Heart left ventricle (tissue), 16 donors: ENCODE results near the gene FN3K. TPM values are rescaled to one million over a fixed set of nuclear protein-coding genes. Genes with fewer than 3 reads are reported as not detected.

Experiments used
- ATAC-seq, 4 donors: fragments of 200-7000 bp; cut with Tn5 transposase; one replicate each; pipeline ENCODE4 v1.9.1; 2020 to 2022; ENCODE audit warnings: moderate library complexity in 4 of 4, mild to moderate bottlenecking in 3 of 4, moderate number of reproducible peaks in 1 of 4
- DNase-seq, 5 donors: peaks; one replicate each; pipeline ENCODE4 v3.0.0-alpha.2; 2020
- H3K27ac ChIP-seq, 12 donors: fragments of 200-600 bp; sonication (generic) in 4 of 12; one replicate each; pipeline versions ENCODE4 v1.5.0 to v1.8.0; 2016 to 2022; ENCODE audit warnings: mild to moderate bottlenecking in 2 of 12
- H3K27me3 ChIP-seq, 9 donors: fragments of 200-600 bp; sonication (generic) in 2 of 9; one replicate each; pipeline versions ENCODE4 v1.5.1 to v1.8.0; 2016 to 2022; ENCODE audit warnings: mild to moderate bottlenecking in 3 of 9
- H3K36me3 ChIP-seq, 9 donors: fragments of 200-600 bp; sonication (generic) in 2 of 9; one replicate each; pipeline versions ENCODE4 v1.5.0 to v1.8.0; 2018 to 2022; ENCODE audit warnings: mild to moderate bottlenecking in 2 of 9
- H3K4me1 ChIP-seq, 12 donors: fragments of 200-600 bp; sonication (generic) in 4 of 12; one replicate each; pipeline versions ENCODE4 v1.5.0 to v1.8.0; 2016 to 2022; ENCODE audit warnings: mild to moderate bottlenecking in 3 of 12
- H3K4me3 ChIP-seq, 12 donors: fragments of 200-600 bp; sonication (generic) in 4 of 12; one replicate each; pipeline versions ENCODE4 v1.5.0 to v1.8.0; 2017 to 2022; ENCODE audit warnings: mild to moderate bottlenecking in 9 of 12, moderate library complexity in 4 of 12
- H3K9me3 ChIP-seq, 12 donors: fragments of 200-600 bp; sonication (generic) in 4 of 12; one replicate each; pipeline versions ENCODE4 v1.5.0 to v1.8.0; 2016 to 2022; ENCODE audit warnings: mild to moderate bottlenecking in 1 of 12
- POLR2A ChIP-seq, 2 donors: fragments of 450-650 bp; IDR thresholded peaks; one replicate each; pipeline ENCODE4 v1.6.1; 2017; ENCODE audit warnings: antibody characterized with exemption in 2 of 2, mild to moderate bottlenecking in 2 of 2, moderate library complexity in 2 of 2
- WGBS, 4 donors: extraction: QIAGEN DNeasy Blood & Tissue Kit in 2 of 4; methylation state at CpG; one replicate each; pipeline versions ENCODE4 v1.1.5 to v1.1.7; 2013 to 2018; 5-methylcytosine and 5-hydroxymethylcytosine counted together
- intact Hi-C, 10 donors: fragments of 100-400 bp; cut with DNase I; formaldehyde crosslinking; loops; one replicate each; pipeline versions ENCODE4 v1.11.1 to v1.14.2; 2022
- long read RNA-seq, 3 donors: library from polyadenylated mRNA; unstranded; transcript quantifications; one replicate each; pipeline ENCODE4 v2.0.0, GENCODE V29; 2020 to 2021
- polyA plus RNA-seq, 2 donors: library from polyadenylated mRNA; stranded (reverse); fragments of 200-250 nt; gene quantifications; one replicate each; pipeline ENCODE4 v1.2.3, GENCODE V29; 2013
- total RNA-seq, 9 donors: library from RNA; depleted of rRNA in 2 of 9; stranded (reverse); fragments of >200 nt in 2 of 9; fragmentation: NEBNext Ultra II Directional in 3 of 9; extraction: Animal tissue kit (Norgen Biotek cat#: 25700) in 3 of 9; gene quantifications; one replicate each; pipeline versions ENCODE4 v1.1.0 to v1.2.4, GENCODE V29; 2016 to 2023
- TF ChIP-seq, protein P1 (sequence below), 12 donors: fragments of 200-600 bp; sonication (generic) in 4 of 12; IDR thresholded peaks; one replicate each; pipeline versions ENCODE4 v1.5.0 to v1.8.0; 2018 to 2022; ENCODE audit warnings: antibody characterized with exemption in 12 of 12, mild to moderate bottlenecking in 5 of 12
- donor health status: ischemic (EF 13 %, LVEDD 7.1; RV severe dilation, severe dysfunction).
- donor health status: healthy with polysubstance abuse.
- donor health status: DM: no; HTN: yes; CAD: no.
- donor health status: DM: no; HTN: no; CAD: no.
- donor health status: ischemic (EF 25% LVEDD 6.9; RV normal size, moderate dysfunction).
- donor health status: ischemic (EF 25% LVEDD 5.7; RV mildly dilated, moderate dysfunction).
- donor health status: healthy.
- donor health status: DM: yes; HTN: yes; CAD: no.
- donor health status: ischemic (EF 35%, LVEDD 5.7; RV mildly dilated, moderate dysfunction).
- donor health status: nonischemic (EF 11% LVEDD 7.7; RV severe dilation, severe dysfunction).
- donor health status: DM: yes; HTN: yes; CAD: no.
- donor health status: PGD.
- donor health status: ischemic (EF 29% LVEDD 5.4; RV normal size, mild dysfunction).
- donor health status: nonischemic (EF 23%, LVEDD 6.1; RV moderate dilation, normal function).

Gene FN3K
- total RNA-seq: 100 to 1,000 TPM in 3 of 9 donors, 10 to 100 TPM in 6; 15.5 to 121 (median 69.4) TPM
- polyA plus RNA-seq: 100 to 1,000 TPM in 1 of 2 donors, 10 to 100 TPM in 1; 44.7 to 102 TPM
- long read RNA-seq, donor 1, partial matches to known transcripts: 1 of 3 reads
- long read RNA-seq, donor 1, other reads (novel, unspliced or antisense): 2 of 3 reads
- long read RNA-seq, donor 2, partial matches to known transcripts: 1 of 3 reads
- long read RNA-seq, donor 2, other reads (novel, unspliced or antisense): 2 of 3 reads
- long read RNA-seq, donor 3, partial matches to known transcripts: 1 of 4 reads
- long read RNA-seq, donor 3, other reads (novel, unspliced or antisense): 3 of 4 reads

DNA sequence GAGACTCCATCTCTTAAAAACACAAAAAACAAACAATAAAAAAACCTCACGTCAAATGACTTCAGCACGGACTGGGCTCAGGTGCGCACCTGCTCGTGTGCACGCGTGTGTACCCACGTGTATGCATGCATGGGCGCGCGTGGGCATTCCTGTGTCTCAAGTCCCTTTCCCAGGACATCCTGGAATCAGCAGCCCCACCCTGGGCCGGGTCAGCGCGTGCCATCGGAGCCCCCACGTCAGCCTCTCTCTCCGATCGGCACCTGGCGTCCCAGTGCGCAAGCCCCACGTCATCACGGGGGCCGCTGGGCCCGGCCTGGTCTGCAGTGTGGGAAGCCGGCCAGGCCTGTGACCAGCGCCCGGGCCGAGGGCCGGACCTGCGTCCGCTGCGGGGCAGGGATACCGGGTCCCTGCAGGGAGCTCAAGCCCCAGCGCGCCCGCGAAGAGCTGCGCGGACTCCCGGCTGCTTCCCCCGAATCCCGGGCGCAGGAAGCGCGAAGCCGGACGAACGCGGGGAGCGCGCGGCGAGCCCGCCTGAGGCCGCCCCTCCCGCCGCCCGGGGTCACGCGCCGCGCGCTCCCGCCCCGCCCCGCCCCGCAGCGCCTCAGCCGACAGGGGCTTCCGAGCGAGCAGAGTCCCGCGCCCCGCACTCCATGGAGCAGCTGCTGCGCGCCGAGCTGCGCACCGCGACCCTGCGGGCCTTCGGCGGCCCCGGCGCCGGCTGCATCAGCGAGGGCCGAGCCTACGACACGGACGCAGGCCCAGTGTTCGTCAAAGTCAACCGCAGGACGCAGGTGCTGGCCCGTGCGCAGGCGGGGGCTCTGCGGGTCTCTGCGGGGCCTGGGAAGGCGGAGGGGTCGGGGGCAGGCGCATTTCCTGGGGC is at the start of gene FN3K:
FN3K (plus strand) TSS at position 629 of the 880 bp plus-strand sequence; CDS start at position 651, 22 bp downstream.
- peak within 1 kb of the TSS; percentile 43 to 95 (median 81) for H3K4me3 ChIP-seq
- peak within 1 kb of the TSS; percentile 80 to 98 (median 94) for H3K27ac ChIP-seq
- TF ChIP-seq POLR2A (IDR thresholded peaks at IDR 0.05): peak in 1 of 2 donors; percentile 55
- TF ChIP-seq, protein P1, sequence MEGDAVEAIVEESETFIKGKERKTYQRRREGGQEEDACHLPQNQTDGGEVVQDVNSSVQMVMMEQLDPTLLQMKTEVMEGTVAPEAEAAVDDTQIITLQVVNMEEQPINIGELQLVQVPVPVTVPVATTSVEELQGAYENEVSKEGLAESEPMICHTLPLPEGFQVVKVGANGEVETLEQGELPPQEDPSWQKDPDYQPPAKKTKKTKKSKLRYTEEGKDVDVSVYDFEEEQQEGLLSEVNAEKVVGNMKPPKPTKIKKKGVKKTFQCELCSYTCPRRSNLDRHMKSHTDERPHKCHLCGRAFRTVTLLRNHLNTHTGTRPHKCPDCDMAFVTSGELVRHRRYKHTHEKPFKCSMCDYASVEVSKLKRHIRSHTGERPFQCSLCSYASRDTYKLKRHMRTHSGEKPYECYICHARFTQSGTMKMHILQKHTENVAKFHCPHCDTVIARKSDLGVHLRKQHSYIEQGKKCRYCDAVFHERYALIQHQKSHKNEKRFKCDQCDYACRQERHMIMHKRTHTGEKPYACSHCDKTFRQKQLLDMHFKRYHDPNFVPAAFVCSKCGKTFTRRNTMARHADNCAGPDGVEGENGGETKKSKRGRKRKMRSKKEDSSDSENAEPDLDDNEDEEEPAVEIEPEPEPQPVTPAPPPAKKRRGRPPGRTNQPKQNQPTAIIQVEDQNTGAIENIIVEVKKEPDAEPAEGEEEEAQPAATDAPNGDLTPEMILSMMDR (IDR thresholded peaks at IDR 0.05): no peak
- intact Hi-C loops: no loop called here
- H3K4me1 ChIP-seq: peaks cover 0 to 31% (median 9%) of the 10 kb centered on the region in 12 donors
- H3K36me3 ChIP-seq: peaks cover 0 to 30% (median 11%) of the 10 kb centered on the region in 9 donors
- WGBS, 4 donors: 3 to 28% (median 6%) methylated on average over 14 to 101 of the region's 101 CpGs
- DNase-seq (peak; percentile 75 to 81 (median 80)), ATAC-seq (peak in 3 of 4 donors; percentile 46 to 64 (median 58))
- no peaks in the 10 kb centered on the region for H3K27me3 ChIP-seq
- H3K9me3 ChIP-seq: peaks cover 0 to 11% (median 0%) of the 10 kb centered on the region in 12 donors

DNA sequence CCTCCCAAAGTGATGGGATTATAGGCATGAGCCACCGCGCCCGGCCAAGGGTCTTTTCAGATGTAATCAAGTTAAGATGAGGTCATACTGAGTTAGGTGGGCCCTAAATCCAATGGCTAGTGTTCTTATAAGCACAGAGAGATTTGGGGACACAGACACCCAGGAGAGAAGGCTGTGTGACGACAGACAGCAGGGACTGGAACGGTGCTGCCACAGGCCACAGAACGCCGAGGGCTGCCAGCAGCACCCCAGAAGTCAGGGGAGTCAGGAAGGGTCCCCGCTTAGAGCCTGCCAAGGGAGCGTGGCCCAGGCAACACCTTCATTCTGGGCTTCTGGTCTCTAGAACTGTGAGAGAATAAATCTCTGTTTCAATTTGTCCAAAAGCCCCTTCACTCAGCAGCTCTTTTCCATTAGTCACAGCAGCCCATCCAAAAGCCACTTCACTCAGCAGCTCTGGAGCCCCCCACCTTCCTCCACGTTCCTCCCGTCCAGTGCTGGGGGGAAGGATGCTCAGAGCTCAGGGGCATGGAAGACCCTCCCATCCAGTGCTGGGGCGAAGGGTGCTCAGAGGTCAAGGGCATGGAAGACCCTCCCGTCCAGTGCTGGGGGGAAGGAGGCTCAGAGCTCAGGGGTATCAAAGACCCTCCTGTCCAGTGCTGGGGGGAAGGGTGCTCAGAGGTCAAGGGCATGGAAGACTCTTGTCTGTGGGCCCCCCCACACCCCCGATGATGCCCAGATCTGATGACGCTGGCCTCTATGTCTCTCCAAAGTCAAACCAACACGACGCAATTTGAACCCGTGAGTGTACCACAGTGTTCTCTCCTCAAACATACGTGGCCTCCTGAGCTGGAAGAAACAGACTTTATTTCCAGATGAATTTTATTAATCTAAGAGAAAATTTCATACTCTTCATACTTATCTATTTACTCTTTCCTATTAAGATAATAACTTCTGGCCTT is 48.8 kb upstream of the FN3K start:
- peak overlapping the region in 7 of 12 donors; percentile 8 to 86 (median 32) for H3K27ac ChIP-seq
- ATAC-seq: peak in 2 of 4 donors; percentile 28 to 36

DNA sequence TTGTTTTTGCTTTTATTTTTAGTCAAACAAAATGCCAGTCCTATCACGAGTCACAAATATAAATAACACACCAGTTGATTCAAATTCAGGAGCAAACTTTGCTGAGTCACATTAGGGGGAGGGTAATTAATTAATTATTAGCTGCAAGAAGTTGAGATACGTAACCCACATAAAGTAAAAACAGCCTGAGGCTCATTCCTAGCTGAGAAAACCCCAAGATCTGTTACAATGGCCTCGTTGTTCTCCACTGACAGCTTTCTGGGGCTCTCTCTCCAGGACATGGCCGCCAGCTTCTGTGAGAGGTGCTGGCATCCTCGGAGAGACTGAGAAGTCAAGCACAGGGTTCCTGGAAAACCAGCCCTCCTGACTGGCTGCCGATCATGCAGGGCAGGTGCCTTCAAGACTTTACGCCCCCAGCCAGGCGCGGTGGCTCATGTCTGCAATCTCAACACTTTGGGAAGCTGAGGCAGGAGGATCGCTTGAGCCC is 48.0 kb upstream of the FN3K start:
- no peaks in the 10 kb centered on the region for H3K27me3 ChIP-seq
- peaks cover 0 to 1% (median 0%) of the 10 kb centered on the region in 12 donors for H3K9me3 ChIP-seq
- peak overlapping the region in 8 of 12 donors; percentile 1 to 86 (median 31) for H3K27ac ChIP-seq
- H3K4me1 ChIP-seq: peaks cover 0 to 15% (median 0%) of the 10 kb centered on the region in 12 donors
- DNase-seq: peak in 1 of 5 donors; percentile 42
- peaks cover 0 to 8% (median 0%) of the 10 kb centered on the region in 9 donors for H3K36me3 ChIP-seq
- no peak overlapping the region for H3K4me3 ChIP-seq
- 77 to 86% (median 79%) methylated on average over 10 of the region's 10 CpGs for WGBS, 4 donors
- intact Hi-C loops: no loop called here
- ATAC-seq: peak in 2 of 4 donors; percentile 43
- TF ChIP-seq POLR2A (IDR thresholded peaks at IDR 0.05): no peak
- TF ChIP-seq, protein P1 (IDR thresholded peaks at IDR 0.05): no peak

More for the DNA sequence above, 48.8 kb upstream of the FN3K start:
- H3K36me3 ChIP-seq: peaks cover 0 to 8% (median 0%) of the 10 kb centered on the region in 9 donors
- intact Hi-C loops: no loop called here
- WGBS, 4 donors: 90 to 95% (median 92%) methylated on average over 19 of the region's 19 CpGs
- no peak for TF ChIP-seq POLR2A (IDR thresholded peaks at IDR 0.05)
- TF ChIP-seq, protein P1 (IDR thresholded peaks at IDR 0.05): no peak
- no peaks in the 10 kb centered on the region for H3K27me3 ChIP-seq
- no peak overlapping the region for H3K4me3 ChIP-seq
- peaks cover 0 to 15% (median 0%) of the 10 kb centered on the region in 12 donors for H3K4me1 ChIP-seq
- DNase-seq: peak in 1 of 5 donors; percentile 20
- H3K9me3 ChIP-seq: peaks cover 0 to 9% (median under 1%) of the 10 kb centered on the region in 12 donors
